Measurements from ENCODE around the gene IAPP.

Gene IAPP

GRCh38 chr12:21372602-21373001 lies at the start of gene IAPP:
TSS of gene IAPP (plus strand) at chr12:21372902. CDS start at chr12:21373352, 450 bp downstream.
- H3K4me3 ChIP-seq (ENCODE audit: low read depth, low read length): no peak within 1 kb of the TSS
- no peak for DNase-seq (ENCODE audit: low read depth)

GRCh38 chr12:21323736-21324135 lies 49.0 kb upstream of the IAPP start:
- TF ChIP-seq CTCF (IDR thresholded peaks at IDR 0.05; ENCODE audit: low read depth, low read length, missing control alignments): no peak
- H3K4me3 ChIP-seq (ENCODE audit: low read depth, low read length): no peak overlapping the region
- no peak for DNase-seq (ENCODE audit: low read depth)

More at GRCh38 chr12:21372602-21373001, at the start of gene IAPP:
- no peak for TF ChIP-seq CTCF (IDR thresholded peaks at IDR 0.05; ENCODE audit: low read depth, low read length, missing control alignments)

- no peak for TF ChIP-seq CTCF (IDR thresholded peaks at IDR 0.05; ENCODE audit: low read depth, low read length, missing control alignments)
- DNase-seq (ENCODE audit: low read depth): no peak
- H3K4me3 ChIP-seq (ENCODE audit: low read depth, low read length): no peak overlapping the region
Measured at GRCh38 chr12:21324551-21324950, 48.2 kb upstream of the IAPP start.

GRCh38 chr12:21328578-21328977 lies 44.1 kb upstream of the IAPP start:
- no peak overlapping the region for H3K4me3 ChIP-seq (ENCODE audit: low read depth, low read length)
- no peak for DNase-seq (ENCODE audit: low read depth)
- no peak for TF ChIP-seq CTCF (IDR thresholded peaks at IDR 0.05; ENCODE audit: low read depth, low read length, missing control alignments)

GRCh38 chr12:21330682-21331253 lies 41.9 kb upstream of the IAPP start:
- H3K4me3 ChIP-seq (ENCODE audit: low read depth, low read length): no peak overlapping the region
- TF ChIP-seq CTCF (IDR thresholded peaks at IDR 0.05; ENCODE audit: low read depth, low read length, missing control alignments): no peak
- no peak for DNase-seq (ENCODE audit: low read depth)

- DNase-seq (ENCODE audit: low read depth): no peak
- no peak within 1 kb of the TSS for H3K4me3 ChIP-seq (ENCODE audit: low read depth, low read length)
- no peak for TF ChIP-seq CTCF (IDR thresholded peaks at IDR 0.05; ENCODE audit: low read depth, low read length, missing control alignments)
Measured at GRCh38 chr12:21334771-21335325, 37.9 kb upstream of the IAPP start, which contains the start of gene SLCO1A2. TSS of gene SLCO1A2 (minus strand) at chr12:21334917. CDS start at chr12:21334647, 270 bp downstream.

DNA sequence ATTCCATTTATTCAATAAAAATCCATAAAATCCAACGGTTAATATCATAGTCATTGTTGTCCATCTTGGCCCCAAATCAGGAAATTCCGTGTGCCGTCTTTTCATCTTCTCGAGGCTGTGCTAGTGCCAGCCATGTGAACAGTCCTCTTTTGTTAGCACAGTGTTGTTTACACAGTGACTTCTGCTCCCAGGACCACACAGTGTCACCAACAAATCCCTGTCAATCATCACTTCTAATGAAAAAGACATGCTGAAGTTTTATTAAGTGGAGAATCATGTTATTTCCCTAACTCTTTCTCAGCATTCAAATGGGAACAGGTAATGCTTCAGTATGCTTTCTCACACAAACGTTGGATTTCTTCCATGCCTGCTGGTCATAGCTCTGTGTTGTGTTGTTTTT lies 36.0 kb upstream of the IAPP start:
- DNase-seq (ENCODE audit: low read depth): no peak
- H3K4me3 ChIP-seq (ENCODE audit: low read depth, low read length): no peak overlapping the region
- TF ChIP-seq CTCF (IDR thresholded peaks at IDR 0.05; ENCODE audit: low read depth, low read length, missing control alignments): no peak
